GM18498 (cell line): Measurements from ENCODE around the gene TET1.
"Not testable (repeated sequence)": the region's sequence is repeated elsewhere in the genome, so short reads cannot be mapped to it uniquely, and the experiment has no call there.

Experiments
- ATAC-seq: cut with Tn5 transposase; IDR thresholded peaks from one replicate; pipeline ENCODE4 v1.9.1; 2021; ENCODE audit warnings: mild to moderate bottlenecking, moderate library complexity; ENCODE audit not compliant: unreplicated experiment

Gene TET1

DNA sequence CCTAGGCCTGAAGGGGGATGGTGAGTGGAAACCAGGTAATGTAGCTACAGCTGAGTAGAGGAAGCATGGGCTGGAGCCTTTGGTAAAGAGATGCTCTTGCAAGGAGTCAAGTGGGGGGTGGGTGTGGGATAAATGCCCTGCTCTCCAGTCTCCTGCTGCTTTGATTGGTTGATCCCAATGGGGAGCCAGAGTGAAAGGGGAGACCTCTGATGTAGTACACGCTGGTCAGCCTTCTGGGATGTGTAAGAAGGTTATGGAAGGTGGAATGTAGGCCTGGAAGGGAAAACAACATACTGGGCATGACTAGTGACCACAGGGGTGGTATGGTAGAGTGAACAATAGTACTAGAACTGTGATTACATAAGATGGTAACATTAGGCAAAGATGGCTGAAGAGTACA, 44.3 kb downstream of the TET1 start:
- no peak for ATAC-seq

DNA sequence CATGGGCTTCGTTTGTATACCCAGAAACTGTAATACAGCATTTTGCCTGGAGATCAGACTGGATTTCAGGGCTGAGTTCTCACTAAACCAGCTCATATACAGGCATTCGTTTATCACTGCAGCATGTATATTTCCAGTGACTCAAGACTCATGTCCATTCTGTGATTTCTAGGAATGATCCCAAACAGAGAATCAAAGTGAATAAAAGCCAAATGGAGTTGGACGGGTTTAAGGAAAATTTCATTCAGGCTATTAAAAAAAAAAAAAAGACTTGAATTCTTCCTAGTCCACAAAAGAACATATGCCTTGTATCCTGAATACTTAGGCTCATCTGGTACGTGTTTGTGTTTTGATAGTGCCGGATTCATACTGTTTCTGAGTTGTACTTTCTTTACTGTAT, 46.8 kb downstream of the TET1 start:
- no peak for ATAC-seq

DNA sequence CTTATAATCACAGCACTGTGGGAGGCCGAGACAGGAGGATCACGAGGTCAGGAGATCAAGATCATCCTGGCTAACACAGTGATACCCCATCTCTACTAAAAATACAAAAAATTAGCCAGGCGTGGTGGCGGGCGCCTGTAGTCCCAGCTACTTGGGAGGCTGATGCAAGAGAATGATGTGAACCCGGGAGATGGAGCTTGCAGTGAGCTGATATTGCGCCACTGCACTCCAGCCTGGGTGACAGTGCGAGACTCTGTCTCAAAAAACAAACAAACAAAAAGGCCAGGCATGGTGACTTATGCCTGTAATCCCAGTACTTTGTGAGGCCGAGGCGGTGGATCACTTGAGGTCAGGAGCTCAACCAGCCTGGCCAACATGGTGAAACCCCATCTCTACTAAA, 49.9 kb downstream of the TET1 start:
- not testable (repeated sequence) for ATAC-seq

DNA sequence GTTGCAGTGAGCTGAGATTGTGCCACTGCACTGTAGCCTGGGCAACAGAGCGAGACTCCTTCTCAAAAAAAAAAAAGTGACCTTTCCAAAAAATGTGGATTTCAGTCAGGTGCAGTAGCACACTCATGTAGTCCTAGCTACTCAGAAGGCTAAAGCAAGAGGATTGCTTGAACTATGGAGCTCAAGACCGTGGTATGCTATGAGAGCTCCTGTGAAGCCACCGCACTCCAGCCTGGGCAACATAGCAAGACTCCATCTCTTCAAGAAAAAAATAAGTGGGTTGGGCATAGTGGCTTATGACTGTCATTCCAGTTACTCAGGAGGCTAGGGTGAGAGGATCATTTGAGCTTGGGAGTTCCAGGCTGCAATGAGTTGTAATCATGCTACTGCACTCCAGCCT, 51.1 kb downstream of the TET1 start:
- no peak for ATAC-seq

DNA sequence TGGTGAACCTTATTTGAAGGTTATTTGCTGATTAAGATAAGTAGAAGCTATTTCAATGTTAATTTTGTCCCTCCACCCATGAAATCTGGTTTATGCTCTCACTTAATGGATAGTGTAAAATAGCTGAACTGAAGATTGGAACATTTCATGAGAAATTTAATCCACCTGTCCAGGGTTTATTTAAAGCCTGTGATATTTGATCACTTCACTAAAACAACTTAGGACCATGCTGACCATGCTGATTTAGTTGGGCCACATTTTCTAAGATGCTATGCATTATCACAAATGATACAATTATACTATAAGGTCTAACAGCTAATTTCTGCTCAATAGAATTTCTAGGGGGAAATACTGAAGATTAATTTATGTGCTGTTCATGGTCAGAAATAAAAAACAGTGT, 53.8 kb downstream of the TET1 start:
- ATAC-seq = not testable (repeated sequence)

DNA sequence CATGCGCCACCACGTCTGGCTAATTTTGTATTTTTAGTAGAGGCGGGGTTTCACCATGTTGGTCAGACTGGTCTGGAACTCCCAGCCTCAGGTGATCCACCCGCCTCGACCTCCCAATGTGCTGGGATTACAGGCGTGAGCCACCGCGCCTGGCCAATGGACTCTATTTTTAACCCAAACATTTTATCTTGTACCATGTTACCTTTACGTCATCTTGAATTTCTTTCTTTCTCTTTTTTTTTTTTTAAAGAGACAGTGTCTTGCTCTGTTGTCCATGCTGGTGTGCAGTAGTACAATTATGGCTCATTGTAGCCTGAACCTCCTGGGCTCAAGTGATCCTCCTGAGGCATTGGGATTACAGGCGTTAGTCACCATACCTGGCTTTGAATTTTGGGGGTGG, 57.6 kb downstream of the TET1 start:
- ATAC-seq = not testable (repeated sequence)

DNA sequence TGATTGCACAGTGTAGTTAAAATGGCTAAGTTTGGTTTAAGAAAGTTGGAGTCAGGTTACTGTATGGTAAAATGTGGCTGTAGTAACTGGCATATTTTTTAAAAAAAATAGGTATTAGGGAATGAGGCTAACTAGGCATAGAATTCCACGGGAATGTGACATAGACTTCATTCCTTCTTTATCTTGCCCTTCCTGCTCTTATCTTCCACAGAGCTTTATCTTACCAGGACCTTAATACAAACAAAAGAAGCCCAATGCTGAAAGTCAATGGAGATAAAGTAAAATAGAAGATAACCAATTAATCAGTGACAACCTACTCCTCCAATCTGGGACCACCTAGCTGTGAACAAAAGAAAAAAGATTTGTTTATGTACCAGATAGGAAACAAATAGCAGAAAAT, 58.1 kb downstream of the TET1 start:
- ATAC-seq = no peak

DNA sequence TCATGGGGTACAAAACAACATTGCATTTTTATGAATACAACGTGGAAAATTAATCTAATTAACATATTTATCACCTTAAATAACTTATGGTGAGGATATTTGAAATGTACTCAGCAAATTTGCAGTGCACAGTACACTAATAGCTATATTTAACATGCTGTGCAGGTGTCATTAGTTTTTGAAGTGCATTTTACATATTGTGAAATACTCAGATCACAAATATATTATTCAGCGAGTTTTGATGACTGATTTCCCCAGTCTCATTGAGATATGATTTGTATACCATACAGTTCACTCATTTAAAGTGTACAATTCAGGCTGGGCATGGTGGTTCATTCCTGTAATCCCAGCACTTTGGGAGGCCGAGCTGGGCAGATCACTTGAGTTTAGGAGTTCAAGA, 59.5 kb downstream of the TET1 start:
- no peak for ATAC-seq

DNA sequence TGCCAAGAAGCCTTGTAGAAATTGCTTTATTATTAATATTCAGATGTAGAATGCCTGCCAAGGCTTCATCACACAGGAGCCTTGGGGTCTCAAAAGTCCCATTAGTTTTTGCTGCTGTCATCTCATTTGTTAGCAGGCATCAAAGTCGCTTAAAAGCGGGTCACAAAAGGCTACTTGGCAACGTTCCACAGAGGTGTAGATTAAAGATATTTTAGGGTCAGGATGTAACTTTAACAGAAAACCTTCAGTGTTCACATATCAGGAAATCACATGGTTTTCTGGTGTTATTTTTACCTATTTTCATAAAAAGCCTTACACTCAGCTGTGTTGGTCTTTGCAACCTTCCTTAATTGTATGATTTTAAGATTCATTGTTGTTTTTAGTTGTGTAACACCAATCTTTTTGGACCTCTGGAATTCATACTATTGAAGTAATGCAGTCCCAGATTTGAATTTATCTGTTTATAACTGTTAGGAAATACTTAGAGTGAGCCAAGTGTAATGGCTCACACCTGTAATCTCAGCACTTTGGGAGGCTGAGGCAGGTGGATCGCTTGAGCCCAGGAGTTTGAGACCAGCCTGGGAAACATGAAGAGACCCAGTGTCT, 65.3 kb downstream of the TET1 start:
- ATAC-seq = no peak

DNA sequence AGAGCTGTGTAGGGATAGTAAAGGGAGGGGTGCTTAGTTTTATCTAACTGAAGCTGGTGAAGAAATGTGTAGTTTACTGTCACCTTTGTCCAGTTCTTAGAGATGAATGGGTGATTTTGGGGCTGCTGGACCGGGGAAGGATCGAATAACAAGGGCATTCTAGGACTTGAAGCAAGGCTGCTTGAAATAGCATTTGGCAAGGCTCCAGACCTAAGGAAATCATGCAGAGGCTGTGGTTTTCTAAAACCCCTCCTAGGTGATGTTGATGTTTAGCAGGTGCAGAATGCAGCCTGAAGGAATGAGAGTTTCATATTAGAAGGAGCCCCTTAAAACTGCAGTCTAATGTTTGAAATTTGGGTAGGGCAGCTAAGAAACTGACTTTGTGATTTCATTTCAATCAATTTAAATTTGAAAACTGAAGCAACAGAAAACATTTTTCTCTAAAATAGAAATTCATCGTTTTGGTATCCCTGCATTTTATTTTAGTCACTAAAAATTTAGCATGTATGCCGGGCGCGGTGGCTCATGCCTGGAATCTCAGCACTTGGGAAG, 68.5 kb downstream of the TET1 start:
- ATAC-seq = no peak

DNA sequence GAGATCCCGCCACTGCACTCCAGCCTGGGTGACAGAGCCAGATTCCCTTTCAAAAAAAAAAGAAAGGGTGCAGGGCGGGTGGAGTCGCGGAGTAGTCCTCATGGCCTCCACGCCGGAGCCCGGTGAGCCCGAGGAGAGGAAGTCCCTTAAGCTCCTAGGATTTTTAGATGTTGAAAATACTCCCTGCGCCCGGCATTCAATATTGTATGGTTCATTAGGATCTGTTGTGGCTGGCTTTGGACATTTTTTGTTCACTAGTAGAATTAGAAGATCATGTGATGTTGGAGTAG, 72.1 kb downstream of the TET1 start:
- ATAC-seq = not testable (repeated sequence)

DNA sequence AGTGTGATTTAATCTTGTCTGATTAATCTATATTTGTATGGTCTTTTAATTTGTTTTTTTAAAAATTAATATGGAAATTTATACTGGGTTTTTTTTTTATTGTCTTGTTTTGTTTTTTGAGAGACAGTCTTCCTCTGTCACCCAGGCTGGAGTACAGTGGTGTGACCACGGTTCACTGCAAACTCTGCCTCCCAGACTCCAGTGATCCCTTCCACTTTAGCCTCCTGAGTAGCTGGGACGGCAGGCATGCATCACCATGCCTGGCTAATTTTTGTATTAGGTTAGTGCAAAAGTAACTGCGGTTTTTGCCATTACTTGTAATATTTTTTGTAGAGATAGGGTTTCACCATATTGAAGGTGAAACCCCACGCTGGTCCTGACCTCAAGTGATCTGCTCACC, 73.1 kb downstream of the TET1 start:
- ATAC-seq = no peak

DNA sequence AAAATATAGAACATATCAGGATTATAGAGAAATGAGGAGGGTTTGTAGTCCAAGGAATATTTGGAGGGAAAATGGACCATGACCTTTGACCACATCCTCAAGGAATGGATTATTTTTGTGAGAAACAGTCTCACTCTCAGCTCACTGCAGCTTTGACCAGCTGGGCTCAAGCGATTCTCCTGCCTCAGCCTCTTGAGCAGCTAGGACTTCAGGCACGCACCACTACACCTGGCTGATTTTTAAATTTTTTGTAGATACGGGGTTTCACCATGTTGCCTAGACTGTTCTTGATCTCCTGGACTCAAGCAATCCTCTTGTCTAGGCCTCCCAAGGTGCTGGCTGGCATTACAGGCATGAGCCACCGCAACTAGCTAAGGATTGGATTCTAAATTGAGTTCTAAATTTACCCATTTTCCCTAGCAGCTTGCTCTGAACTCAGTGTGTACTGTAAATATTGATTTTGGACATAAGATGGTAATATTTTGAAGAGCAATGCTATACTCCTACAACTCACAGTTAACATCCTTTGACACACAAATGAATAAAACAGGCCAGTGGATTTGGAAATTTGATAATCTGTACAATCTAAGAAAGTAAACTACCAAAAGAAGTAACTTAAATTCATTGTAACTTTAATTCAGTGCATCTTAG, 73.8 kb downstream of the TET1 start:
- ATAC-seq = no peak

DNA sequence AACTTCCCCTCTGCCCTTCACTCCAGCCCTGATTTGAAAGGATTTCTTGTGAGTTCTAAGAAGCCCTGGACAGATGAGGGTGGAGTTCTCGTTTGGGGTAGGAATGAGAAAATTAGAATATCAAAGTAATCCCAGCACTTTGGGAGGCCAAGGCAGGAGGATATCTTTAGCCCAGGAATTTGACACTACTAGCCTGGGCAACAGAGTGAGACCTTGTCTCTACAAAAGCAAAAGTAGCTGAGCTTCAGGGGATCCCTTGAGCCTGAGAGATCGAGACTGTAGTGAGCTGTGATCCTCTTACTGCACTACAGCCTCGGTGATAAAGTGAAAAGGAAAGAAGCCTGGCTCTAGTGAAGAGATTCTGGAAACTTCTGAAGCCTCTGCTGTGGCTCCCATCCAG, 76.2 kb downstream of the TET1 start:
- ATAC-seq = no peak

DNA sequence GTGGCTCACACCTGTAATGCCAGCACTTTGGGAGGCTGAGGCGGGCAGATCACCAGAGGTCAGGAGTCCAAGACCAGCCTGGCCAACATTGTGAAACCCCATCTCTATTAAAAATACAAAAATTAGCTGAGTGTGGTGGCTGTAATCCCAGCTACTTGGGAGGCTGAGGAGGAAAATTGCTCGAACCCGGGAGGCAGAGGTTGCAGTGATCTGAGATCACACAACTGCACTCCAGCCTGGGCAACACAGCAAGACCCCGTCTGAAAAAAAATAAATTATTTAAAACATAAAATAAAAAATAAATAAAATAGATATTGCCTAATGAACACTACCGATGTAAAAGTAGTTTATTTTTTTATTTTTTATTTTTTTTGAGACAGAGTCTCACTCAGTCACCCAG, 83.4 kb downstream of the TET1 start:
- ATAC-seq = not testable (repeated sequence)

DNA sequence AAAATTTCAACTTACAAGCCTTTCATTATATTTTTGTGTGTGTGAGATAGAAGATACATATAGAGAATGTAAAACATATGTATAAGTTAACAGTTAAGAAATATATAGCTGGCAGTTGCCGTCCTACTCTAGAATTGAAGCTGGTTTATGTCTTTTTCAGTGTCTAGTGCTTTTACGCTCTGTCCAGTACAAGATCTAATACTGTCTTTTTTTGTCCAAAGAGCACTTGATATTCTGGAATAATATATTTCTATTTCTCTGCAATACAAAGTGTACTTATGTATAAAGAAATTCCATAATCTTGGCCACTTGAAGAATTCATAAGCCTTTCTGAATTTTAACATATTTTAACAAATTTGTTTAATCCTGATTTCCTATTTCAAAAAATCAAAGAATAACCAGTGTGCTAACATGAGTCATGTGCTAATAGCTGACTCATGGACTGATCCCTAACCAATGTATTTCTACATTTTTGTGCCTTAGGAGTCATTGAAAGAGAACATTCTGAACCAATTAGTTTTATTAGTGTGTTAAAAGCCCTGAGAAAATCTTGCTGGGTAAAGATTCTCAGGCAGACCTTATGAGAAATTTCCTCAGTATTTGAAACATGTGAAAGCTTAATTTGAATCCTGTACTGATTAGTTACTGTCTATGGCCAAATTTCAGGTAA, 87.7 kb downstream of the TET1 start:
- no peak for ATAC-seq

DNA sequence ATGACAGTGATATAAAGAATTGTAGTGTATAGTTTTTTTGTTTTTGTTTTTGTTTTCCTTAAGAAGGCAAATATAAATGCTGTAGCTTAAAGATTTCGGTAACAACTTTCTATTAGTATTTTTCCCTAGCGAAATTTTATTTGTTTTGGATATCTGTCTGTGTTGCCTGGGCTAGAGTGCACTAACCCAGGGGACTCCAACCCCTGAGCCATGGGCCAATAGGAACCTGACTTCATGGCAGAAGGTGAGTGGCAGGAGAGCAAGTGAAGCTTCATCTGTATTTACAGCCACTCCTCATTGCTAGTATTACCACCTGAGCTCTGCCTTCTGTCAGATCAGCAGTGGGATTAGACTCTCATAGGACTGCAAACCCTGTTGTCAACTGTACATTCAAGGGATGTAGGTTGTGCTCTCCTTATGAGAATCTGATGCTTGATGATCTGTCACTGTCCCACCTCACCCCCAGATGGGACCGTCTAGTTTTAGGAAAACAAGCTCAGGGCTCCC, 95.5 kb downstream of the TET1 start:
- ATAC-seq = no peak

DNA sequence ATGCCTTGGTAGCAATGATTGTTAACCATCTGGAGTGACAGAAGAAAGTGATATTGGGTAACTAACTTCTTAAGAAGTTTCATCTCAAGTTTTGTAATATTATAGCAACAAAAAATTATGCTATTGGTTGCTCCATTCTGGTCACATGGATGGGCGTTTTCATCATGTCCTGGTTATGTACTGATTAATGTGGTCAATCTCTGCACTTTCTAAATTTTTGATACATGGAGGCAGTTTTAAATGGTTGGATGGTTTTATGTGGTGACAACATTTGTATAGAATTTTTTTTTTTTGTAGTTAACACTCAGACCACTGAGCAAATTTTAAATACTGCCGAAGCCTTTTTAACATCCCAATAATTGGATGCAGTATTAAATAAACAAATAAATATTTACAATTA, 105.7 kb downstream of the TET1 start:
- ATAC-seq = no peak

DNA sequence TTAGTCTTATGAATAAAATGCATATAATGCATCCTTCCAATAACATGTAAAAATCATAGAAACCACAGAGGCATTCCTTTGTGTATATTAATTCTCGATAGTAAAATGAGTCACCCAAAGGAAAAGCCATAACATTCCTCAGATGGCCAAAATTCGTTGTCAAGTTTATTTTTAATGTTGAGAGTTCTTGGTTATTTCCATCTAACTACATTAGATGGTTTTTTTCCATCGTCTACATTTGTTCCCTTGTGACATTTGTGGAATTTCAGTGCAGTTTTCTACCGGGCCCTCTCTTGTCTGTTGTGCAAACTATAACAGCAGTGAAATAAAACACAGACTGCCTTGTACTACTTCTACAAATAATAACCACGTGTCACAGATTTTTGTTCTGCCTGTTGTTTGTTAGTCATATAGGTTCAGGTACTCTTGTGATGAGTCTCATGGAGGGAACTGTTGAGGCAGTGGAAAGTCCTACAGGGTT, 106.2 kb downstream of the TET1 start:
- no peak for ATAC-seq

DNA sequence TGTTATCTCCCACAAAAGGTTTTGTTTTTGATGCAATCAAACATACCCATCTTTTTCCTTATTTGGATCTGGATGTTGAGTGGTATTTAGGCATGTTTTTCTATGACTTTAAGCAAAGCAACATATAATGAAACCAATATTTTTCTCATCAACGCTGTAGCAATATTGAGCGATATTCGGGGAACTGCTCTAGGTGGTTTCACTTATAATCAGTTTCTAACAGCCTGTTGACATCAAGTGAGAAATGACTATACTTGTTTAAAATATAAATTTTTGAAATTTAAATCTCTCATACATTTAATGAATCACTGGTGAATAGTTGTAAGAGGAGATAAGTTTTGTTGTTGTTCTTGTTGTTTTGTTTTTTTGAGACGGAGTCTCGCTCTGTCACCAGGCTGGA, 108.1 kb downstream of the TET1 start:
- ATAC-seq = no peak

DNA sequence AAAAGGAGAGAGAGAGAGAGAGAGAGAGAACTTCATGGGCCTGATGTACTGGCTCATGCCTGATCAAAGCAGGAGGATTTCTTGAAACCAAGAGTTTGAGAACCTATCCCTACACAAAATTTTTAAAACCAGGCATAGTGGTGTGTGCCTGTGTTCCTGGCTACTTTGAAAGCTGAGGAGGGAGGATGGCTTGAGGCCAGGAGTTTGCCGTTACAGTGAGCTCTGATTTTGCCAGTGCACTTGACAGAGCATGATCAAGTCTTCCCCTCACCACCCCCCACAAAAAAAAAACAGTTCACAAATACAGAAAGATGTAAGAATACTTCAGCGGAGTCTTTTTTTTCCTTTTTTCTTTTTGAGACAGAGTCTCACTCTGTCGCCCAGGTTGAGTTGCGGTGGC, 108.8 kb downstream of the TET1 start:
- ATAC-seq = no peak

DNA sequence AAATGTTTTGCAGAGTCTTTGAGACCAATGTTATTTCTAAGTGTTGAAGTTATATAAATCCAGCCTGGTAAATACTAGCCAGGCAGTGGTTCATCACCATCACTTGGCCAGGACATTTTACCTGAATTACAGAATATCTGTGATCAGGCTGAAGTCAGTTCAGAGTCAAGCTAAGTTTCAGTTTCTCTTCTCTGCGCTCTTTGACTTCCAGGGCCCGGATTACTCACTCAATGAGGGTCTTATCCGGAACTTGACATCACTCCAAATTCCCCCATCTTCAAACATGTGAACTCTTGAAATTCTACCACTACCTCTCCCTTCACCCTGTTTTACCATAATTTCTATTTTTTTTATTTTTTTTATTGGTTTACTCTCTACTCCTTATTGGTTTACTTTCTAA, 124.3 kb downstream of the TET1 start:
- ATAC-seq = no peak
